Endothelial cell of umbilical vein (primary cell): ENCODE measurements around the gene CCNK. TPM values are rescaled to one million over a fixed set of nuclear protein-coding genes. Genes with fewer than 3 reads are reported as not detected.

Experiments used
- BruUV-seq: library from RNA; stranded (reverse); fragments of 400-500 nt; replicated peaks from 2 replicates; lab custom pipeline; 2021; lab: Mats Ljungman, UMichigan
- CTCF ChIA-PET: fragments of 300-600, 350-600 bp; sonication (Branson Sonifier 250); formaldehyde crosslinking; loops from one replicate; lab custom pipeline; 2021; ENCODE audit warnings: antibody characterized with exemption, inconsistent platforms; lab: Charles Lee
- POLR2A ChIA-PET: fragments of 300-600, 350-600 bp; sonication (Branson Sonifier 250); formaldehyde crosslinking; loops from one replicate; lab custom pipeline; 2021; ENCODE audit warnings: antibody characterized with exemption, inconsistent platforms; lab: Charles Lee
- DNase-seq: peaks from one replicate; pipeline ENCODE4 v3.0.0-alpha.2; 2011; ENCODE audit warnings: low read depth, low spot score
- FAIRE-seq: peaks from 2 replicates; lab custom pipeline; 2011; peaks lifted over from hg19 to GRCh38; lab: Jason Lieb, UNC
- H2AFZ ChIP-seq: 2 replicates; pipeline ENCODE4 v1.6.0; 2012; ENCODE audit warnings: low read depth, low read length, control low read depth, inconsistent platforms
- H3K27ac ChIP-seq: 2 replicates; pipeline ENCODE4 v1.5.1; 2011; ENCODE audit warnings: low read depth, mild to moderate bottlenecking, control low read depth, low read length, moderate library complexity; ENCODE audit not compliant: insufficient read depth
- H3K27me3 ChIP-seq, 2 experiments: 2 replicates each; pipeline versions ENCODE4 v1.6.0 to v1.6.1; 2011; ENCODE audit warnings: low read length in 2 of 2, mixed read lengths in 1 of 2; ENCODE audit not compliant: control insufficient read depth in 2 of 2, insufficient read depth in 2 of 2
- H3K36me3 ChIP-seq, 2 experiments: 2 replicates in 1 of 2; 3 replicates in 1 of 2; pipeline ENCODE4 v1.5.1; 2011; ENCODE audit warnings: low read length in 2 of 2, mild to moderate bottlenecking in 1 of 2, moderate library complexity in 1 of 2; ENCODE audit not compliant: control insufficient read depth in 2 of 2, insufficient read depth in 2 of 2; ENCODE audit errors: extremely low read depth in 1 of 2
- H3K4me1 ChIP-seq: 3 replicates; pipeline ENCODE4 v1.5.1; 2011; ENCODE audit warnings: mild to moderate bottlenecking, low read length; ENCODE audit not compliant: control insufficient read depth, insufficient read depth; ENCODE audit errors: extremely low read depth
- H3K4me2 ChIP-seq: 2 replicates; pipeline ENCODE4 v1.6.1; 2011; ENCODE audit warnings: low read length, control low read depth, mixed read lengths; ENCODE audit not compliant: insufficient read depth
- H3K4me3 ChIP-seq, 3 experiments: fragments of 200-600 bp in 1 of 3; sonication (generic), shearing (Covaris generic) in 1 of 3; replicated peaks in 1 of 3; 2 replicates each; pipeline ENCODE4 v1.5.1; 2011 to 2016; ENCODE audit warnings: control low read depth in 3 of 3, low read length in 3 of 3, mild to moderate bottlenecking in 2 of 3, inconsistent platforms in 1 of 3, low read depth in 1 of 3, moderate library complexity in 1 of 3; ENCODE audit not compliant: insufficient read depth in 1 of 3
- H3K79me2 ChIP-seq: 2 replicates; pipeline ENCODE4 v1.6.0; 2012; ENCODE audit warnings: low read length, inconsistent platforms; ENCODE audit not compliant: control insufficient read depth, insufficient read depth
- H3K9ac ChIP-seq: replicated peaks from 2 replicates; pipeline ENCODE3; 2011; ENCODE audit warnings: low read length, control low read depth; ENCODE audit not compliant: insufficient read depth; ENCODE audit errors: extremely low read depth
- H3K9me1 ChIP-seq: replicated peaks from 3 replicates; pipeline ENCODE4 v1.6.0; 2011; ENCODE audit warnings: mild to moderate bottlenecking, low read length; ENCODE audit not compliant: control insufficient read depth, insufficient read depth; ENCODE audit errors: extremely low read depth
- H3K9me3 ChIP-seq: replicated peaks from 2 replicates; pipeline ENCODE4 v1.5.1; 2012; ENCODE audit warnings: low read length, inconsistent platforms; ENCODE audit not compliant: control insufficient read depth, insufficient read depth
- H4K20me1 ChIP-seq: replicated peaks from 2 replicates; pipeline ENCODE3; 2011; ENCODE audit warnings: mild to moderate bottlenecking, low read length; ENCODE audit not compliant: control insufficient read depth, insufficient read depth; ENCODE audit errors: extremely low read depth
- CTCF ChIP-seq, 2 donors: IDR thresholded peaks; 1 replicate in 1 of 2; 2 replicates in 1 of 2; pipeline ENCODE4 v1.5.1; 2011; ENCODE audit warnings: low read length in 2 of 2, mild to moderate bottlenecking in 2 of 2, moderate library complexity in 2 of 2, control low read depth in 1 of 2, inconsistent platforms in 1 of 2, low read depth in 1 of 2; ENCODE audit not compliant: insufficient read depth in 1 of 2; ENCODE audit errors: extremely low read depth in 1 of 2
- EZH2 ChIP-seq: IDR thresholded peaks from 2 replicates; pipeline ENCODE4 v1.6.1; 2012; ENCODE audit warnings: borderline replicate concordance, low read depth, mild to moderate bottlenecking, moderate library complexity, low read length, inconsistent platforms; ENCODE audit not compliant: severe bottlenecking
- FOS ChIP-seq: IDR thresholded peaks from 2 replicates; pipeline ENCODE4 v1.6.1; 2011; ENCODE audit warnings: mild to moderate bottlenecking, low read length, moderate library complexity, borderline replicate concordance; ENCODE audit not compliant: insufficient read depth
- GATA2 ChIP-seq: IDR thresholded peaks from 2 replicates; pipeline ENCODE4 v1.7.0; 2011; ENCODE audit warnings: low read depth, mild to moderate bottlenecking, moderate library complexity, mixed read lengths, low read length; ENCODE audit not compliant: insufficient read length, insufficient read depth
- JUN ChIP-seq: IDR thresholded peaks from 2 replicates; pipeline ENCODE4 v1.6.1; 2011; ENCODE audit warnings: borderline replicate concordance, low read depth; ENCODE audit not compliant: insufficient read length, insufficient read depth
- MYC ChIP-seq: IDR thresholded peaks from one replicate; pipeline ENCODE4 v1.6.1; 2011; ENCODE audit warnings: mild to moderate bottlenecking, low read depth, low read length
- POLR2A ChIP-seq: IDR thresholded peaks from 2 replicates; pipeline ENCODE4 v1.6.1; 2012; ENCODE audit warnings: low read depth, mild to moderate bottlenecking, control low read depth, low read length
- POLR2AphosphoS5 ChIP-seq: IDR thresholded peaks from 2 replicates; pipeline ENCODE4 v1.6.1; 2012; ENCODE audit warnings: low read depth, mild to moderate bottlenecking, control low read depth, low read length, moderate library complexity; ENCODE audit not compliant: insufficient read depth
- dilution Hi-C: fragments of 300-500 bp; cut with MboI; formaldehyde crosslinking; loops from one replicate; pipeline ENCODE4 v1.15.0; 2019; ENCODE audit warnings: low sequenced_read_pairs; ENCODE audit not compliant: extremely low pct_ligation_motif_present
- intact Hi-C: fragments of 100-400 bp; cut with micrococcal nuclease; formaldehyde crosslinking; loops from one replicate; pipeline ENCODE4 v1.10.0; 2022
- polyA plus RNA-seq, 4 experiments: library from polyadenylated mRNA; depleted of rRNA in 3 of 4; stranded (reverse) in 3 of 4; unstranded in 1 of 4; fragments of >200 nt; gene quantifications; 2 replicates each; pipeline versions ENCODE4 v1.2.1 to v1.2.3, GENCODE V29; 2011 to 2012; ENCODE audit warnings: missing spikeins in 1 of 4
- total RNA-seq: library from RNA; stranded (reverse); gene quantifications from 2 replicates; pipeline ENCODE4 v1.2.3, GENCODE V29; 2021
- TF ChIP-seq, protein P1 (sequence below): IDR thresholded peaks from 2 replicates; pipeline ENCODE4 v1.6.1; 2011; ENCODE audit not compliant: insufficient read depth, insufficient read length

Gene CCNK
- total and polyA plus RNA-seq, 2 donors (not counting 3 experiments of a cell fraction or from before 2014, with no cell fraction given) = 11.9 to 59.3 TPM

- no peak overlapping the region for H2AFZ ChIP-seq
- no peak overlapping the region for H3K27ac ChIP-seq
These were observed 42.5 kb downstream of the CCNK start for GRCh38 chr14:99523704-99524055.

More at GRCh38 chr14:99523704-99524055, 42.5 kb downstream of the CCNK start:
- H3K9me3 ChIP-seq = no peaks in the 10 kb centered on the region
- dilution Hi-C loops = no loop called here
- H3K4me1 ChIP-seq = peaks cover 9% of the 10 kb centered on the region
- no peak for TF ChIP-seq POLR2A
- no peak for TF ChIP-seq POLR2AphosphoS5
- TF ChIP-seq EZH2 = no peak
- TF ChIP-seq GATA2 = no peak
- TF ChIP-seq, protein P1, sequence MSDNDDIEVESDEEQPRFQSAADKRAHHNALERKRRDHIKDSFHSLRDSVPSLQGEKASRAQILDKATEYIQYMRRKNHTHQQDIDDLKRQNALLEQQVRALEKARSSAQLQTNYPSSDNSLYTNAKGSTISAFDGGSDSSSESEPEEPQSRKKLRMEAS = no peak
- no peak for TF ChIP-seq CTCF (IDR thresholded peaks at IDR 0.05; ENCODE audit: extremely low read depth in 1 of 2, insufficient read depth in 1 of 2, low read depth in 1 of 2, low read length in 2 of 2)
- TF ChIP-seq MYC = no peak
- TF ChIP-seq FOS = no peak
- no peak for TF ChIP-seq JUN
- H3K9me1 ChIP-seq = no peaks in the 10 kb centered on the region
- no peaks in the 10 kb centered on the region for H4K20me1 ChIP-seq
- H3K36me3 ChIP-seq = no peaks in the 10 kb centered on the region
- H3K79me2 ChIP-seq = no peaks in the 10 kb centered on the region
- no peak for DNase-seq
- no TSS peak for BruUV-seq
- ChIA-PET CTCF (interaction anchor here (1.1 to 6.1 kb wide), 6 partner anchors 9 to 113 kb away, joined by 3 to 52 read pairs (median 4); partner anchors contain the start of gene CCDC85C), POLR2A (no interaction called here)
- no peaks in the 10 kb centered on the region for H3K27me3 ChIP-seq
- no peak overlapping the region for H3K4me2 ChIP-seq
- no peak overlapping the region for H3K9ac ChIP-seq
- no peak for FAIRE-seq
- intact Hi-C loops = loop anchor here (2.0 to 5.0 kb wide), 2 partner anchors 15 to 424 kb away; no protein-coding TSS in a partner anchor
- H3K4me3 ChIP-seq = no peak overlapping the region
